HL-60/S4 treated with retinoic acid at 250 ng/mL for 4 days and 3 days (cell line): ENCODE measurements around the gene COL19A1.
"Not testable (repeated sequence)": the region's sequence is repeated elsewhere in the genome, so short reads cannot be mapped to it uniquely, and the experiment has no call there.

Source experiments
- in situ Hi-C: fragments of 300-500 bp; cut with MboI; formaldehyde crosslinking; loops from 2 replicates; pipeline ENCODE4 v1.7.0; 2022; ENCODE audit warnings: low sequenced_read_pairs

The COL19A1 gene

GRCh38 chr6:69954733-69955132, 88.4 kb downstream of the COL19A1 start:
- in situ Hi-C loops: no loop called here

- in situ Hi-C loops: no loop called here
Measured at GRCh38 chr6:69957985-69958559, 91.7 kb downstream of the COL19A1 start.

- in situ Hi-C loops: no loop called here
Measured at GRCh38 chr6:69958978-69959377, 92.6 kb downstream of the COL19A1 start.

- in situ Hi-C loops: not testable (repeated sequence)
Measured at GRCh38 chr6:69965974-69966373, 99.6 kb downstream of the COL19A1 start.

- in situ Hi-C loops: no loop called here
Measured at GRCh38 chr6:69973138-69973537, 106.8 kb downstream of the COL19A1 start.

GRCh38 chr6:69973763-69974162, 107.4 kb downstream of the COL19A1 start:
- in situ Hi-C loops: no loop called here

- in situ Hi-C loops: no loop called here
Measured at GRCh38 chr6:69974193-69974592, 107.8 kb downstream of the COL19A1 start.

GRCh38 chr6:69976591-69977090, 110.3 kb downstream of the COL19A1 start:
- in situ Hi-C loops: no loop called here

GRCh38 chr6:69980624-69981023, 114.3 kb downstream of the COL19A1 start:
- in situ Hi-C loops: no loop called here

GRCh38 chr6:69984506-69984905, 118.2 kb downstream of the COL19A1 start:
- in situ Hi-C loops: no loop called here

- in situ Hi-C loops: no loop called here
Measured at GRCh38 chr6:69985180-69985579, 118.8 kb downstream of the COL19A1 start.

- in situ Hi-C loops: no loop called here
Measured at GRCh38 chr6:69987550-69987949, 121.2 kb downstream of the COL19A1 start.

- in situ Hi-C loops: no loop called here
Measured at GRCh38 chr6:69988458-69989126, 122.2 kb downstream of the COL19A1 start.

GRCh38 chr6:69994251-69994650, 127.9 kb downstream of the COL19A1 start:
- in situ Hi-C loops: no loop called here

- in situ Hi-C loops: no loop called here
Measured at GRCh38 chr6:70008189-70008588, 141.8 kb downstream of the COL19A1 start.

- in situ Hi-C loops: not testable (repeated sequence)
Measured at GRCh38 chr6:70010339-70010738, 144.0 kb downstream of the COL19A1 start.

GRCh38 chr6:70023201-70023600, 156.8 kb downstream of the COL19A1 start:
- in situ Hi-C loops: not testable (repeated sequence)

GRCh38 chr6:70028246-70028645, 161.9 kb downstream of the COL19A1 start:
- in situ Hi-C loops: no loop called here

GRCh38 chr6:70028926-70029325, 162.6 kb downstream of the COL19A1 start:
- in situ Hi-C loops: no loop called here

- in situ Hi-C loops: no loop called here
Measured at GRCh38 chr6:70033781-70034180, 167.4 kb downstream of the COL19A1 start.

- in situ Hi-C loops: no loop called here
Measured at GRCh38 chr6:70037445-70037844, 171.1 kb downstream of the COL19A1 start.

GRCh38 chr6:70040766-70041165, 174.4 kb downstream of the COL19A1 start:
- in situ Hi-C loops: no loop called here

- in situ Hi-C loops: no loop called here
Measured at GRCh38 chr6:70041411-70041810, 175.1 kb downstream of the COL19A1 start.
